GM12892 (cell line): Measurements from ENCODE around the gene RAG2.

Source experiments
- POLR2A ChIP-seq: IDR thresholded peaks from 2 replicates; pipeline ENCODE4 v1.6.1; 2011; ENCODE audit warnings: low read depth, low read length, control low read depth
- POLR2AphosphoS5 ChIP-seq: IDR thresholded peaks from 2 replicates; pipeline ENCODE4 v1.6.1; 2011; ENCODE audit warnings: low read depth, low read length, control low read depth
- TAF1 ChIP-seq: IDR thresholded peaks from 2 replicates; pipeline ENCODE4 v1.6.1; 2011; ENCODE audit warnings: low read depth, mild to moderate bottlenecking, control low read depth, low read length, borderline replicate concordance

DNA sequence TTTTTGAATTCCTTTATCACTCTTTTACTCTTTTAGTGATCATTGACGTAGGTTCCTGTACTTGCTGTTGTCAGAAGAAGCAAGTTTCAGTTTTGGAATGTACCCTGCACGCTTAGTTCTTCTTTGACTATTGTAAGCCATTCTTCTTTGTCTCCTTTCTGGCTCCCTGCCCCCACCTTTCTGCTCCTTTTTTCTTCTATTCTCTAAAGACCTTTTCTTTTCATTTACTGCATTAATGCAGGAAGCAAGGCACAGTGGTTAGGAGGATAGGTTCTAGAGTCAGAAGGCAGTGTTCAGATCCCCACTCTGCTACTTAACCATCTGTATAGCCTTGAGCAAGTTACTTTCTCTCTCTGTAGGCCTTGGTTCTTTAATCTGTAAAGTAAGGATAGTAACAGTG, 33.7 kb upstream of the RAG2 start:
- TF ChIP-seq TAF1 (no peak), POLR2A (no peak), POLR2AphosphoS5 (no peak)
